DOHH2 (cell line): Measurements from ENCODE around the gene FNBP1L.

Experiments used
- H3F3A ChIP-seq: fragments of 200-600 bp; sonication (generic), shearing (Covaris generic); 2 replicates; pipeline ENCODE4 v1.6.0; 2016; ENCODE audit warnings: antibody characterized with exemption, mild to moderate bottlenecking; ENCODE audit not compliant: control insufficient read depth, insufficient read depth
- H3K27ac ChIP-seq: fragments of 200-600 bp; sonication (generic); 2 replicates; pipeline ENCODE4 v1.5.1; 2014; ENCODE audit warnings: low read depth, mild to moderate bottlenecking, low read length, moderate library complexity
- H3K27me3 ChIP-seq: fragments of 200-600 bp; sonication (generic); 2 replicates; pipeline ENCODE4 v1.6.1; 2014; ENCODE audit warnings: mild to moderate bottlenecking, low read length, mixed read lengths; ENCODE audit not compliant: control insufficient read depth
- H3K36me3 ChIP-seq: fragments of 200-600 bp; sonication (generic); 2 replicates; pipeline ENCODE4 v1.6.1; 2014; ENCODE audit warnings: mild to moderate bottlenecking, low read length, moderate library complexity, mixed read lengths; ENCODE audit not compliant: control insufficient read depth
- H3K4me1 ChIP-seq: fragments of 200-600 bp; sonication (generic); 2 replicates; pipeline ENCODE4 v1.6.1; 2014; ENCODE audit warnings: mild to moderate bottlenecking, low read length, mixed read lengths; ENCODE audit not compliant: control insufficient read depth
- H3K4me2 ChIP-seq: fragments of 200-600 bp; sonication (generic); 2 replicates; pipeline ENCODE4 v1.6.0; 2014; ENCODE audit warnings: mild to moderate bottlenecking, low read length, moderate library complexity
- H3K4me3 ChIP-seq: fragments of 200-600 bp; sonication (generic); 2 replicates; pipeline ENCODE4 v1.5.1; 2014; ENCODE audit warnings: mild to moderate bottlenecking, low read length, mixed read lengths
- H3K79me2 ChIP-seq: fragments of 200-600 bp; sonication (generic); 2 replicates; pipeline ENCODE4 v1.6.1; 2014; ENCODE audit warnings: mild to moderate bottlenecking, low read length, mixed read lengths; ENCODE audit not compliant: control insufficient read depth
- H3K9me2 ChIP-seq: fragments of 200-600 bp; sonication (generic); replicated peaks from 2 replicates; pipeline ENCODE4 v1.6.1; 2014; ENCODE audit warnings: mild to moderate bottlenecking, low read length, mixed read lengths; ENCODE audit not compliant: control insufficient read depth
- H3K9me3 ChIP-seq: fragments of 200-600 bp; sonication (generic); 2 replicates; pipeline ENCODE4 v1.6.1; 2014; ENCODE audit warnings: antibody characterized with exemption, low read length, mixed read lengths; ENCODE audit not compliant: control insufficient read depth, insufficient read depth
- H4K20me1 ChIP-seq: fragments of 200-600 bp; sonication (generic); 2 replicates; pipeline ENCODE4 v1.6.0; 2014; ENCODE audit warnings: low read depth, mild to moderate bottlenecking, antibody characterized with exemption, low read length, moderate library complexity; ENCODE audit not compliant: control insufficient read depth, insufficient read depth
- EZH2phosphoT487 ChIP-seq: fragments of 200-600 bp; sonication (generic); IDR thresholded peaks from 2 replicates; pipeline ENCODE4 v1.6.1; 2017; ENCODE audit warnings: borderline replicate concordance, mild to moderate bottlenecking, antibody characterized with exemption, low read length, moderate library complexity, mixed read lengths
- TF ChIP-seq, protein P1 (sequence below): fragments of 200-600 bp; sonication (generic); IDR thresholded peaks from one replicate; pipeline ENCODE4 v1.5.1; 2014; ENCODE audit warnings: antibody characterized with exemption, mild to moderate bottlenecking, low read depth, low read length; ENCODE audit not compliant: poor library complexity, severe bottlenecking

The FNBP1L gene

DNA sequence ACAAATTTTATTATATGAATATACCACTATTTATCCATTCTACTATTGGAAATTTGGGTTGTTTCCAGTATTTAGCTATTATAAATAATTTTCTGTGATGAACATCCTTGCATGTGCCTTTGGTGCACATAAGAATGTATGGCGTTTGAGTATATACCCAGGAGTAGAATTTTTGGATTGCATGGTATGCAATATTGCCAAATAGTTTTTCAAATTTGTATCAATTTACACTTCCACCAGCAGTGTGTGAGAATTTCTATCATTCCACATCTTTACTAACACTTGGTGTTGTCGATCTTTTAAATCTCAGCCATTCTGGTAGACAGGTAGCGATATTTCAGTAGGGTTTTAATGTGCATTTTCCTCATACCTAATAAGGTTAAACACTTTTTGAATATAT, 9.2 kb upstream of the FNBP1L start:
- no peak overlapping the region for H3K27ac ChIP-seq
- H3K4me2 ChIP-seq: no peak overlapping the region

DNA sequence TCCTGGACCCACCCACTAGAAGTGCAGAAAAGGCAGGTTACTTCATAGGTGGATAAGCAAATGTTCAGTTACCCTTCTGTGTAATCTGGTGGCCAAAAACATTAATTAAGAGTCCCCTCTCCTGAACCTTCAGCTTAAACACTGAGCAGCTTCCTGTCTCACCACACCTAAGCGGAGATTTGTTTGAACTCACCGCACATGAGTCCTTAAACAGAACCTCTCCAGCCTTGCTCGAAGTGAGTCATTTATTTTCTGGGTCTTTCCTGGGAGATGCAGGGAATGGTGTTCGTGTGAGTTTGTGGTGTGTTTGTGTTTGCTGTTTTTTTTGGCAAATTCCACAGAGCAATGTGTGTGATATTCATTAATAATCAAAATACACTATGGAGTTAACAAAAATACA, 7.6 kb upstream of the FNBP1L start:
- no peaks in the 10 kb centered on the region for H3K36me3 ChIP-seq
- H3K27me3 ChIP-seq: no peaks in the 10 kb centered on the region
- H3K9me2 ChIP-seq: no peaks in the 10 kb centered on the region
- no peaks in the 10 kb centered on the region for H3F3A ChIP-seq
- H3K4me1 ChIP-seq: peaks cover 16% of the 10 kb centered on the region
- H3K4me3 ChIP-seq: no peak overlapping the region
- H3K9me3 ChIP-seq: no peaks in the 10 kb centered on the region
- no peak overlapping the region for H3K27ac ChIP-seq
- no peaks in the 10 kb centered on the region for H3K79me2 ChIP-seq
- H4K20me1 ChIP-seq: no peaks in the 10 kb centered on the region
- H3K4me2 ChIP-seq: no peak overlapping the region
- TF ChIP-seq, protein P1, sequence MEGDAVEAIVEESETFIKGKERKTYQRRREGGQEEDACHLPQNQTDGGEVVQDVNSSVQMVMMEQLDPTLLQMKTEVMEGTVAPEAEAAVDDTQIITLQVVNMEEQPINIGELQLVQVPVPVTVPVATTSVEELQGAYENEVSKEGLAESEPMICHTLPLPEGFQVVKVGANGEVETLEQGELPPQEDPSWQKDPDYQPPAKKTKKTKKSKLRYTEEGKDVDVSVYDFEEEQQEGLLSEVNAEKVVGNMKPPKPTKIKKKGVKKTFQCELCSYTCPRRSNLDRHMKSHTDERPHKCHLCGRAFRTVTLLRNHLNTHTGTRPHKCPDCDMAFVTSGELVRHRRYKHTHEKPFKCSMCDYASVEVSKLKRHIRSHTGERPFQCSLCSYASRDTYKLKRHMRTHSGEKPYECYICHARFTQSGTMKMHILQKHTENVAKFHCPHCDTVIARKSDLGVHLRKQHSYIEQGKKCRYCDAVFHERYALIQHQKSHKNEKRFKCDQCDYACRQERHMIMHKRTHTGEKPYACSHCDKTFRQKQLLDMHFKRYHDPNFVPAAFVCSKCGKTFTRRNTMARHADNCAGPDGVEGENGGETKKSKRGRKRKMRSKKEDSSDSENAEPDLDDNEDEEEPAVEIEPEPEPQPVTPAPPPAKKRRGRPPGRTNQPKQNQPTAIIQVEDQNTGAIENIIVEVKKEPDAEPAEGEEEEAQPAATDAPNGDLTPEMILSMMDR: no peak
- TF ChIP-seq EZH2phosphoT487: no peak

More for the DNA sequence above, 9.2 kb upstream of the FNBP1L start:
- H3K27me3 ChIP-seq: no peaks in the 10 kb centered on the region
- H3K9me3 ChIP-seq: no peaks in the 10 kb centered on the region
- no peaks in the 10 kb centered on the region for H3K36me3 ChIP-seq
- peaks cover 16% of the 10 kb centered on the region for H3K4me1 ChIP-seq
- H3K4me3 ChIP-seq: no peak overlapping the region
- no peak for TF ChIP-seq EZH2phosphoT487
- TF ChIP-seq, protein P1: no peak
- no peaks in the 10 kb centered on the region for H3K9me2 ChIP-seq
- no peaks in the 10 kb centered on the region for H3F3A ChIP-seq
- no peaks in the 10 kb centered on the region for H4K20me1 ChIP-seq
- no peaks in the 10 kb centered on the region for H3K79me2 ChIP-seq

DNA sequence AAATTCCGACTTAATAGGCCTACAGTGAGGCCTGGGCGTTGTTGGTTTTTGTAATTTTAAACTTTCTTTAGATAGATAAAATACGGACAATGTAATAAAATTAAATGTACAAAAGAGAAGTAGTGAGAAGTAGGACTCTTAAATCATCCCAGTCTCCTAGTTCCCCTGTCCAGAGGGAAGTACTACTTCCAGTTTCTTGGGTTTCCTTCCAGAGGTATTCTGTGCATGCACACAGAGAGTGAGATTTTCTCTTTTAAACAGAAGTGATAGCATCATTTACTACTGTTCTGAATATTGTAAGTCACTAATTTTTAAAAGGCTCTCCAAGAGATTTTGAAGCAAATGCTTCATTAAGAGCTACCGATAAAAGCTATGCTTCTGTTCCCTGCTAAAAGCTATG, 7.2 kb upstream of the FNBP1L start:
- no peaks in the 10 kb centered on the region for H3K27me3 ChIP-seq

More for the DNA sequence above, 7.2 kb upstream of the FNBP1L start:
- Histone ChIP-seq H3K36me3 (no peaks in the 10 kb centered on the region), H3K4me1 (peaks cover 16% of the 10 kb centered on the region), H3K27ac (no peak overlapping the region), H3K9me2 (no peaks in the 10 kb centered on the region), H4K20me1 (no peaks in the 10 kb centered on the region), H3K79me2 (no peaks in the 10 kb centered on the region), H3K9me3 (no peaks in the 10 kb centered on the region), H3F3A (no peaks in the 10 kb centered on the region), H3K4me2 (no peak overlapping the region), H3K4me3 (no peak overlapping the region)
- no peak for TF ChIP-seq EZH2phosphoT487
- TF ChIP-seq, protein P1: no peak
